Measurements from ENCODE around the gene GC. TPM values are rescaled to one million over a fixed set of nuclear protein-coding genes. Genes with fewer than 3 reads are reported as not detected.

Gene GC
- total and polyA plus RNA-seq, 8 donors = 8.0 to 289 (median 30.3) TPM

DNA sequence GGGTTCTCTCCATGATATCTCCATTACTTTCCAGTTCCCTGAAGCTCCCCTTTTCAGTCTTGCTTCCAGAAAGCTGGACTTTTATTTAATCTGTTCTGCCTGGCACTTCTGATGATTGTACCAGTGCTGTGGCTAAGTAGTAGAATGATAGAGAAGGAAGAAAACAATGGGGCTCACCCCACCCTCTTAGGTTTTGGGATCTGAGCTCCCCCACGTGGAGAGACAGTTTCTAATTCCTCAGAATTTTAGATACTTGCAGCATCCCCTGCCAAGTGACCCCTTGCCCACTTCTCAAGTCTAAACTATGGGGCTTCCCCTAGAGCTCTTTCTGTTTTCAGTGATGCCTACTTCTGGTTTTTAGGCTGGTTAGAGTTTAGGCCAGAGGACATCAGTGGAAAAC, 73.9 kb downstream of the GC start:
- DNase-seq = no peak
- Histone ChIP-seq H3K36me3 (no peaks in the 10 kb centered on the region), H3K9me3 (no peaks in the 10 kb centered on the region), H3K27me3 (no peaks in the 10 kb centered on the region), H3K4me3 (no peak overlapping the region), H3K4me1 (peaks cover 0 to 7% (median 0%) of the 10 kb centered on the region in 3 donors), H3K27ac (no peak overlapping the region)
- 46 to 59% methylated on average over 1 of the region's 1 CpG for WGBS, 2 donors
- TF ChIP-seq, protein P1, sequence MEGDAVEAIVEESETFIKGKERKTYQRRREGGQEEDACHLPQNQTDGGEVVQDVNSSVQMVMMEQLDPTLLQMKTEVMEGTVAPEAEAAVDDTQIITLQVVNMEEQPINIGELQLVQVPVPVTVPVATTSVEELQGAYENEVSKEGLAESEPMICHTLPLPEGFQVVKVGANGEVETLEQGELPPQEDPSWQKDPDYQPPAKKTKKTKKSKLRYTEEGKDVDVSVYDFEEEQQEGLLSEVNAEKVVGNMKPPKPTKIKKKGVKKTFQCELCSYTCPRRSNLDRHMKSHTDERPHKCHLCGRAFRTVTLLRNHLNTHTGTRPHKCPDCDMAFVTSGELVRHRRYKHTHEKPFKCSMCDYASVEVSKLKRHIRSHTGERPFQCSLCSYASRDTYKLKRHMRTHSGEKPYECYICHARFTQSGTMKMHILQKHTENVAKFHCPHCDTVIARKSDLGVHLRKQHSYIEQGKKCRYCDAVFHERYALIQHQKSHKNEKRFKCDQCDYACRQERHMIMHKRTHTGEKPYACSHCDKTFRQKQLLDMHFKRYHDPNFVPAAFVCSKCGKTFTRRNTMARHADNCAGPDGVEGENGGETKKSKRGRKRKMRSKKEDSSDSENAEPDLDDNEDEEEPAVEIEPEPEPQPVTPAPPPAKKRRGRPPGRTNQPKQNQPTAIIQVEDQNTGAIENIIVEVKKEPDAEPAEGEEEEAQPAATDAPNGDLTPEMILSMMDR (IDR thresholded peaks at IDR 0.05) = no peak
- ATAC-seq = no peak
- FAIRE-seq = no peak
- intact Hi-C loops (cut with DNase I) = no loop called here

DNA sequence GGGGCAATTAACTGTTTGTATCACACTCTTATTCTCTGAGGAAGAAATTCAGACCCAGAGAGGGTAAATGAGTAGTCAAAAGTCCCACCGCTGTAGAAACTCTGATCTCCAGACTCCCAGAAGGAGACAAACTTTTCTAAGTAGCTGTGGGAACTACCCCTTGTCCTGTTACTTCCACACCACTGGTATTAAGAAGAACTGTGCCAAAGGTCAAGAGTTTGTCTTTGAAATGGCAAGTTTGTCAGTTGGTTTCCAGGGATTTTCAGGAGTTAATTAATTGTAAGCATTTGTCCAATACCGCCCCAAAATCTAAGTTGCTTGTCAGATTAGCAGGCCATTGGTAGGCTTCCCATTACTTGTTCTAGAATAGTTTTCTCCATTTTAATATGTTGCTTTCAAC, 85.7 kb downstream of the GC start:
- TF ChIP-seq, protein P1 (IDR thresholded peaks at IDR 0.05) = no peak
- H3K36me3 ChIP-seq = no peaks in the 10 kb centered on the region
- no peaks in the 10 kb centered on the region for H3K27me3 ChIP-seq
- no peaks in the 10 kb centered on the region for H3K9me3 ChIP-seq
- no peaks in the 10 kb centered on the region for H3K4me1 ChIP-seq
- WGBS, 2 donors = 81 to 88% methylated on average over 2 of the region's 2 CpGs
- FAIRE-seq (no peak), DNase-seq (no peak), ATAC-seq (no peak)
- no peak overlapping the region for H3K27ac ChIP-seq
- intact Hi-C loops (cut with DNase I) = no loop called here
- no peak overlapping the region for H3K4me3 ChIP-seq

GRCh38 chr4:71697031-71697430, 86.8 kb downstream of the GC start:
- ATAC-seq (no peak), FAIRE-seq (no peak), DNase-seq (no peak)
- Histone ChIP-seq H3K27ac (no peak overlapping the region), H3K27me3 (no peaks in the 10 kb centered on the region), H3K36me3 (no peaks in the 10 kb centered on the region), H3K9me3 (no peaks in the 10 kb centered on the region), H3K4me3 (no peak overlapping the region), H3K4me1 (no peaks in the 10 kb centered on the region)
- TF ChIP-seq, protein P1 (IDR thresholded peaks at IDR 0.05) = no peak
- intact Hi-C loops (cut with DNase I) = no loop called here
- WGBS, 2 donors = 95 to 96% methylated on average over 4 of the region's 4 CpGs

DNA sequence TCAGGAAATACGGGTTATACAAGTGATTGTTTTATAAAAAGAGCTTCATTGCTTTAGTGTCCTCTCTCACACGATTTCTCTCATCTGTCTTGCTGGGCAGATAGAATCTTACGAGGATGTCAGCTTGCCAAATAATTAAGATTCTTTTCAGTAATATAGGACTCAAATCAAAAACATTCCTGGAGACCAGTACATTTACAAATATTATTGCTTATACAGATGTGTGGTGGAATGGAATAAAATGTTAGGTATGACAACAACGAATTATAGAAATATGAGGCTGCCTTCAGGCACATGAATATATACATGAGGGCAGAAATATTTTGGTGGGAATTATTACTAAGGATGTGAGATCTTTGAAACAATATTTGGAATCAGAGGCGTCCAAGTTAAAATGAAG, 88.9 kb downstream of the GC start:
- no peak for FAIRE-seq
- H3K36me3 ChIP-seq = no peaks in the 10 kb centered on the region
- WGBS, 2 donors = 57 to 58% methylated on average over 5 of the region's 5 CpGs

DNA sequence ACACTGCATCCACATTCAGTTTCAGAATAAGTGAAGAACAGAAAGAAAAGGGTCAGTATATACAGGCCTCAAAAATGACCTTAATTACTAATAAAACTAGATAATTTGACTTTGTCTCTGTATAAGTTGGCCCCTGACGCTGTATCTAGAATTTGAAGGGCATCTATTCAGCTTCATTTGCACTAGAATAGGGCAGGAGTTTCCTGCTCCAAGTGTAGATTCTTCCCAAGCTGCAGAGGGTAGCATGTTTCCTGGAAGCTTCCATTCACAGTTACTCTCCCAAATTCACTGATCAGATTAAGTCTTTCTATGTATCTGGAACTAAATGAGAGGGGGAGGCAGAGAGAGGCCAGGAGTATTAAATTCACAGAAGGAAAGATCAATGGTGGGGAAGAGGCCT, 90.9 kb downstream of the GC start:
- ATAC-seq (no peak), DNase-seq (no peak), FAIRE-seq (no peak)
- Histone ChIP-seq H3K36me3 (no peaks in the 10 kb centered on the region), H3K4me1 (no peaks in the 10 kb centered on the region), H3K27ac (peak overlapping the region in 1 of 4 donors; percentile 59), H3K9me3 (no peaks in the 10 kb centered on the region), H3K4me3 (no peak overlapping the region), H3K27me3 (no peaks in the 10 kb centered on the region)
- 74 to 88% methylated on average over 1 of the region's 1 CpG for WGBS, 2 donors
- TF ChIP-seq, protein P1 (IDR thresholded peaks at IDR 0.05) = no peak
- intact Hi-C loops (cut with DNase I) = no loop called here

More for the DNA sequence above, 88.9 kb downstream of the GC start:
- no peak overlapping the region for H3K27ac ChIP-seq
- DNase-seq (no peak), ATAC-seq (no peak)
- TF ChIP-seq, protein P1 (IDR thresholded peaks at IDR 0.05) = no peak
- no peak overlapping the region for H3K4me3 ChIP-seq
- intact Hi-C loops (cut with DNase I) = no loop called here
- H3K4me1 ChIP-seq = no peaks in the 10 kb centered on the region
- H3K27me3 ChIP-seq = no peaks in the 10 kb centered on the region
- H3K9me3 ChIP-seq = no peaks in the 10 kb centered on the region

Data from pancreas (tissue), 10 donors.